ENCODE data around the gene COL21A1.

COL21A1 gene

DNA sequence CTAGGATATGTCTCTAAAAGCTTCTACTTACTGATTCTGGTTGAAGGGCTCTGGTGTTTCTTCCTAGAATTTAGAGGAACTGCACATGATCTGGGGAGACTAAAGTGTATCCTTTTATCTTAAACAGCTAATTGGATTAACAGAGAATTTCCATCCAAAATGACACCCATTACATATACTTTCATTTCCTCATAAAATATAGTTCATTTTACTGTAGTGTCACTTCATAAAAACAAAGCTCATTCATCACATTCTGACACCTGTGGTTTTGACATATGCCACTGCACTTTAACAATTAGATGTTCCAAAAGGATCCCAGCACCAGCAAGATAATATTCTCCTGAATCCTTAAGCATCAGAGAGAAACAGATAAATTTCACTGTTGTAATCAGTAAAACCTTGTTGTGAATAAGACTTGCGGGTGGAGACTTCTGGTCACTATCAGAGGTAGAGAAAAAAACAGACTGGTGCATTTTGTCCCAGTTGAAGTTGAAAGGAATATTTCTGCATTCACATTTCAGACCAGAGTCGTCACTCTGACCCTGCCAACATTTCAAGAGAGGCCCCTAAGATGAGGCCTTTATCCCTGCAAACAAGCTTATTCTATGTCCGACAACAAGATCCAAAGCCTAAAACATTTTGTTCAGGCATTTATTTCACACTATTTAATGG is 196.7 kb downstream of the COL21A1 start:
- DNase-seq (ENCODE audit: low read depth, low spot score) = no peak

GRCh38 chr6:56048601-56049000 is 198.8 kb downstream of the COL21A1 start:
- no peak for DNase-seq (ENCODE audit: low read depth, low spot score)

DNA sequence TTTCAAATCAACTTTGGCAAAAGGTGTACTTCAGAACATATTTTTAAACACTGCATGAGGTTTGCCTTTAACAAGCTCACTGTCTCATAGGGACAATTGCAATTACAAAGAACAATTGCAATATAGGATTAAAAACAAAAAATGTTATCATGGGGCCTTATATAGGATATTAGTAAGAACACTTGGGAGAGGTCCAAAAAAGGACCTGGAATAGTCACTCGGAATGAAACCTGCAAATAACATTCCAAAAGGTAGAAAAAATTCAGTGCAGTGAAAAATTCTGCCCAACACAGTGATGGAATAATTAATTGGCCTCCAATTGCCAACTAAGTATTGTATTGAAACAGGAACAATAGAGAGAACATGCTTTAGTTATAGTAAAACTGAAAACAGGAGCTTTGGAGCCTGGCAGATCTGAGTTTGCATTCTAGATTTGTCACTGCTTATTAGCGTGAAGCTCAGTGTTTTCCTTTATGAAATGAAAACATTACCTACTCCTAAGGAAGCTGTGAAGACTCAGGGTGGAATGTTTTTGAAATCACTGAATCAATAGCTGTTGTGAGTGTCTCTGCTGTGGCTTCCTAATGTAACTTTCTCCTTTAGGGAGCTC is 199.3 kb downstream of the COL21A1 start:
- DNase-seq (ENCODE audit: low read depth, low spot score) = no peak

GRCh38 chr6:56046576-56046975 is 200.8 kb downstream of the COL21A1 start:
- no peak for DNase-seq (ENCODE audit: low read depth, low spot score)

GRCh38 chr6:56043761-56044160 is 203.6 kb downstream of the COL21A1 start:
- no peak for DNase-seq (ENCODE audit: low read depth, low spot score)

GRCh38 chr6:56043076-56043475 is 204.3 kb downstream of the COL21A1 start:
- DNase-seq (ENCODE audit: low read depth, low spot score) = no peak

DNA sequence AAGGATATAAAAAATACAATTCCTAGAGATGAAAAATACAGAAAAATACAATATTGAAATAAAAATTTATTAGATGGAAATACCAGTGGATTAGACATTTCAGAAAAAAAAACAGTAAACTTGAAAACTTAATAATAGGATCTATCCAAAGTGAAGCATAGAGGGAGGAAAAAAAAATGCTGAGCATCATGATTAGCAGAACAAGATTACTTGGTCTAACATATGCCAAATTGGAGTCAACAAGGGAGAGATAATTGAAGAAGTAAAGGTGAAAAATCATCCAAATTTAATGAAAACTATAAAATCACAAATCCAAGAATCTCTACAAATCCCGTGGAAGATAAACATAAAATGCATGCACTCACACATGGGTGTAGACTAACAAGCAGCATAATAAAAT is 205.8 kb downstream of the COL21A1 start:
- no peak for DNase-seq (ENCODE audit: low read depth, low spot score)

DNA sequence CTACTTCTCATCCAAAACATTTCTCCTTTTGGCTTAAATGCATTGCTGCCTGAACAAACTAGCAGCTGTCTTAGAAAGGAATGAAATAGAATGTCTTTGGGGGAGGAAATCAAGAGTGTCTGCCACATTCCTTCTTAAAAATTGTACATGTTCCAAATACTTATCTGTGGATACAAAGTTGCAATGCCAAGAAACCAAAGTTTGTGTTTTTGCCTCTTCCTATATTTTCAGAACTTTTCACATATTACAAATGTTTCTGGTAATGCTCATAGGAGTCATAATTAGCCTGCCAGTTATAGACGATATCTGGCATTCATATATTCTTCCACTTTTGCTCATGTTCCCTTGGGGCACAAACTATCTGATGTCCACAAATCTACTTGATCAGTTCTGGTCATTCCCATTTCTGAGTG is 206.5 kb downstream of the COL21A1 start:
- no peak for DNase-seq (ENCODE audit: low read depth, low spot score)

DNA sequence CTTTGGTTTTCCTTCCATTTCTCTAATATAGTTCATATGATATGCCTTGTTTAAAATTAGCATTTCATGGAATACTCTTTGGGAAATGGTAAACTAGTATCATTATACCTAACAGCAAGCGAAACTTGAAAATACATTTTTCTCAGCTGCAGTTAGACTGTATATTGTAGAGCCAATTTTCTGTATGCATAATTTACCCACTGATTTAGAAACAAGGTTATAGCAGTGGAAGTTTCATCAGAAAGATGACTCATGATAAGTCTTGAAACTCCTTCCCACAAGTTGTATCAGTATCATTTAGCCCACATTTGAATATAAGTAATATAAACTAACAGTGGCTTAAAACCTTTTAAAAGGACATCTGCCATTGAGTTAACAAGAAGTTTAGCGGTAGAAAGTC is 207.2 kb downstream of the COL21A1 start:
- DNase-seq (ENCODE audit: low read depth, low spot score) = no peak

DNA sequence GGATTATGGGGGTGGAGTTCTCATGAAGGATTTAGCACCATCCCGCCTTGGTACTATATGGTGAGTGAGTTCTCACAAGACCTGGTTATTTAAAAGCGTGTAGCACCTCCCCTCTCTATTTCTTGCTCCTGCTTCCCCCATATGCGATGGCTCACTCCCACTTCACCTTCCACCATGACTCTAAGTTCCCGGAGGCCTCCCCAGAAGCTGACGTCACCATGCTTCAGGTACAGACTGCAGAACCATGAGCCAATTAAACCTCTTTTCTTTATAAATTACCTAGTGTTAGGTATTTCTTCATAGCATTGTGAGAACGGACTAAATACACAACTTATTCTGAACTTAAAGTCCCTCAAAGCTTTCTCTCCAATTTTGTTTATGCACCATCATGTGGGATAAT is 208.6 kb downstream of the COL21A1 start:
- DNase-seq (ENCODE audit: low read depth, low spot score) = no peak

- DNase-seq (ENCODE audit: low read depth, low spot score) = no peak
These were observed 209.8 kb downstream of the COL21A1 start for GRCh38 chr6:56037601-56038000.

- DNase-seq (ENCODE audit: low read depth, low spot score) = no peak
These were observed 210.3 kb downstream of the COL21A1 start for GRCh38 chr6:56036916-56037600.

DNA sequence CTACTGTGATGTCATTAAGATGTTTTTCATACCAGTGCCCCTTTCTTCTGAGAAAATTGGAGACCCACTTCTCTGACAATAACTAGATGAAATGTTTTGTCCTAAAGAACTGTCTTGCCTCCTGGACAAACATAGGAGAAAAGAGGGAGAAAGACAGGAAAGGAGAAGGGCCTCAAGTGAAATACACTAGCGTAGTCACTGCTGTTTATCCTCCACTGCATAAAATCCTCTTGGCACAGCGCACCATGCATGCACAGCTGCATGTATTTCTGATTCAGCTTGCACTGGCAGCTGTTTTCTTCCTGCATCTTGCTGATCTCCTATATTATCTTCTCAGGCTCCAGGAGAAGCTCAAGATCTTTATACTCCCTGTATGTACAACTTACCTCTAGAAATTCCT is 214.0 kb downstream of the COL21A1 start:
- DNase-seq (ENCODE audit: low read depth, low spot score) = no peak

GRCh38 chr6:56032715-56033260 is 214.6 kb downstream of the COL21A1 start:
- DNase-seq (ENCODE audit: low read depth, low spot score) = no peak

DNA sequence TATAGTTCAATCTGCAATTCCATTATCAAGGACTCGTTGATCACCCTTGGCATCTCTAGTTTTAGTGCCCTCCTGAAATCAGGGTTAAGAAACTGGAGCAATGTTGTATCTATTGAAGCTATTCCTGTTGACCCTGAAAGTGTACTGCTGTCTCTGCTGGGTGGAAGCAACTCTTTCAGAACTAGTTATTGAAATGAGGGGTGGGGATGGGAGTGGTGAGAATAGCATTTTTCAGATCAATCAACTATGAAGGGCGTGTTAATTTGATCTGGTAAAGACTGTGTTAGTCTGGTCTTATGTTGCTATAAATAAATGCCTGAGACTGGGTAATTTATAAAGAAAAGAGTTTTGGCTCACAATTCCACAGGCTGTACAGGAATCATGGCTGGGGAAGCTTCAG is 219.5 kb downstream of the COL21A1 start:
- DNase-seq (ENCODE audit: low read depth, low spot score) = no peak

DNA sequence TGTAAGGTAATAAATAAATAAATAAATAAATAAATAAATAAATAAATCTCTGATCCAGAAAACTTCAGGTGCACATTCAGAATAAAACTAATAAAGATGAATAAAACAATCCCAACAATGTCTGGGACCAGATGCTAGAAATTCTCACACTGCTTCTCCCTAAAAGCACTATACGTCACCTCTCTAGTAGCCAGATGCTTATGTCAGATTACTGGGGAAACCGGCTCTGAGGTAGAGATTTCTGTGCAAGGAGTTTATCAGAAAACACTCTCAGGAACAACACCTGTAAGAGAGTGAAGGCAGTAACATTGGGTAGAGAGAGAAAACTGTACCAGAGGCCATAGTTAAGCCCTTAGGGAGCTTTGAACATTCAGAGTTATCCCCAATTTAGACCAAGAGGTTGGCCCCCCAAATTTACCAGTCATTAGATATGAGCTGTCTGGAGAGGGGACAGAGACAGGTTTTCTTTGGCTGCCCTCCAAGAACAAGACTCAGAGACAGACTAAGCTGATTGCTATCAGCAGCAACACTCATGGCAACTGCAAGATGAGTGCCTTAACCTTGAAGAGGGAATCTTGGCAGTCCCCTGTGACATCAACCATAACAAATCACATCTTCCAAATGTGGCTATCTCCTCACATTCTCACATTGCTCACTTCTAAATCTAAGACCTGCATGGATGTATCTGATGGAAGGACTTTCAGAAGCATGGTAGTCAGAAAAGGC is 220.8 kb downstream of the COL21A1 start:
- no peak for DNase-seq (ENCODE audit: low read depth, low spot score)

DNA sequence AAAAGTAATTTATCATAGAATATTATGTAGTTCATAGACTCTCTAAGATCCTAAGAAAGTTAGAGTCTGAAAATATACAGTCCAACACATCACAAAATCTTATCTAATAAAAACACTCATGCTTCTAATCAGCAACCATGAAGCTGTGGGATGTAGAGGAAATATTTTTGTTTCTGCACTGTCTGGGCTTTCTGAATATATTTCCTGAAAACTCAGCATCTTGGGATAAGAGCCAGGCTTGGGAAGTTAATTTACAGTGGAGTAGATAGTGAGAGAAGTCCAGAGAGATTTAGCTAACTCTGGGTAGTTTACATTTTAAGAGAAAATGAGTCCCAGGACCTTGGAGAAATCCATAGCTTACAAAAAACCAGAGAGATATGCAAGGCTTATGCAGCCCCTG is 221.6 kb downstream of the COL21A1 start:
- no peak for DNase-seq (ENCODE audit: low read depth, low spot score)

DNA sequence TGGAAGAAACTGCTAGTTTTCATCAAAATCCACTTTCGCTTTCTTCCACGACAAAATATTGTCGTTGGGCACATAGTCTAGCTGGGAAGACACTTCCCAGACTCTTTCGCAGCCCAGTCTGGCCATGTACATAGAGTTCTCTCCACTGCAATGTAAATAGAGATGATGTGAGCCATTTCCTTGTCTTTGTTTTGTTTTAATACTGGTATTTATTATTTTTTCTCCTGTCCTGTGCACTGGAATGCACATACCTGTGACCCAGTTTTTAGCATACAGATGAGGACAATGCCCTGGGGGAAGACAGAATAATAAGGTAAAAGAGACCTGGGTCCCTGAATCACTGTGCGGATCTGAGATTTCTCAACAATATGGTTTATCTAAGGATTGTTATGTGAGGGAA is 222.4 kb downstream of the COL21A1 start:
- DNase-seq (ENCODE audit: low read depth, low spot score) = no peak

- DNase-seq (ENCODE audit: low read depth, low spot score) = no peak
These were observed 223.6 kb downstream of the COL21A1 start for GRCh38 chr6:56023829-56024228.

- DNase-seq (ENCODE audit: low read depth, low spot score) = no peak
These were observed 224.7 kb downstream of the COL21A1 start for GRCh38 chr6:56022678-56023077.

DNA sequence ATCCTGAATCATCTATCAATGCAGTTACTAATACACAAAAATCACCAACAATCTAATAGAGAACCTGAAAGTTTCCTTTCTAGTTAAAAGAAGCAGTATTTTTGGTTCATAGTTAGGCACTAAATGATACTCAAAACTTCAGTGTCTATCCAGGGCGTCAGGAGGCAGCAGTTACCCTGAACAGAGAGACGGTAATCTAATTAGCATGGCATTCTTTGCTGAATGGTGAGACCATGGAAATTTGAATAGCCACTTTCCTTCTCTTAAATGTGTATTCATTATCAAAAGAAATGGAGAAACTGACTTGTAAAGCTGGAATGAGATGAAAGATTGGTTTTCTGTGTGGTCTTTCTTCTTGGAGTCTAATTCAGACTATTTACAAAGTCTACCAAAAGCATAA is 225.4 kb downstream of the COL21A1 start:
- no peak for DNase-seq (ENCODE audit: low read depth, low spot score)

DNA sequence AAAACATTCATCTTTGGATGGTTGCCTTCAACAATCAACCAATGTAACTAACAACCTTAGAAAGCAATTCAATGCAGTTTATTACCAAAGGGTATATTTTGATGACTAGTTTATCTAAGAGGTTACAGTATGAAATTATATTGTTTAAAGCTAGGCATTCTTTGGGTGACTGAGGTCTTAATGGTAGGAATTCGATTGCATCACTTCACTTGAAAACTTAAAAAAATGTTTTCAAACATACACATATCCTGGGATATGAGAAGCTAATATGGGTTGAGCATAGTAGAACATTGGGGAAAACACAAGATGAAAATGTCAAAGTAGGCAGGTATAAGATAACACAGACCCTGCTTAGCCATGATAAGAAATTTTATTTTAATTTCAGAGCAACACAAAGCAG is 227.4 kb downstream of the COL21A1 start:
- DNase-seq (ENCODE audit: low read depth, low spot score) = no peak

Data from iPS DF 19.7 (cell line).